Muscle layer of duodenum (tissue), 2 donors: ENCODE measurements around the gene ANO8.
A peak's percentile ranks its signal among the peaks of the same experiment; 100 is the strongest.

Source experiments
- H3K27ac ChIP-seq: one replicate; pipeline ENCODE4 v1.7.0; 2013; ENCODE audit warnings: mild to moderate bottlenecking, low read length
- H3K27me3 ChIP-seq: one replicate; pipeline ENCODE4 v1.7.0; 2013; ENCODE audit warnings: low read depth, mild to moderate bottlenecking, control low read depth, low read length
- H3K36me3 ChIP-seq, 2 donors: one replicate each; pipeline ENCODE4 v1.7.0; 2013; ENCODE audit warnings: low read length in 2 of 2, control low read depth in 1 of 2, mild to moderate bottlenecking in 1 of 2; ENCODE audit not compliant: insufficient read depth in 2 of 2, control insufficient read depth in 1 of 2
- H3K4me1 ChIP-seq, 2 donors: one replicate each; pipeline ENCODE4 v1.7.0; 2013; ENCODE audit warnings: low read length in 2 of 2, mild to moderate bottlenecking in 2 of 2, control low read depth in 1 of 2, moderate library complexity in 1 of 2; ENCODE audit not compliant: insufficient read depth in 2 of 2, control insufficient read depth in 1 of 2
- H3K4me3 ChIP-seq, 2 donors: one replicate each; pipeline ENCODE4 v1.7.0; 2013; ENCODE audit warnings: low read length in 2 of 2, low read depth in 1 of 2, mild to moderate bottlenecking in 1 of 2
- H3K9me3 ChIP-seq, 2 donors: one replicate each; pipeline ENCODE4 v1.7.0; 2013; ENCODE audit warnings: low read length in 2 of 2, control low read depth in 1 of 2, mild to moderate bottlenecking in 1 of 2; ENCODE audit not compliant: control insufficient read depth in 1 of 2
- donor health status: healthy.

ANO8 gene

DNA sequence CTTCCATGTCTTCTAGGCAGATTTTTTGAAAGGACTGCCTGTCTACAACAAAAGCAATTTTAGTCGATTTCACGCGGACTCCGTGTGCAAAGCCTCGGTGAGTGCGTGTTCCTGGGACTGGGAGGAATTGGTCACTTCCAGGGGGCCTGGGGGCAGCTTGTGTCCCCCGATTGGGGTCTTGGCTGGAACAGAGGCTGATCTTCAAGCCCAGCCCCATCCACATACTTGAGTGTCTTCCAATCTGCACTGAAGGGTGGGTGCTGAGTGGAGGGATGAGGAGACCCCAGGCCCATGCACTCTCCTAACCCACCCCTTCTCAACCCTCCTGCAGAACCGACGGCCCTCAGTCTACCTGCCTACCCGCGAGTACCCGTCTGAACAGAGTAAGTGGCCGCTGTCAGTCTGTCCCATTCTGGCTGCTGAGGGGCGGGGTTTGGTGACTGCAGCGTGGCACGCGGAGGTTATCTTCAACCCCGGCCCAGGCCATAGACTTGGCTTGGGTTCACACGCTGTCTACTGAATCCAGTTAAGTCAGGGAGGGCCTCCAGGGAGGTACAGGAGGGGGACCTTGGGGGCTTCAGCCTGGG is 20.6 kb downstream of the ANO8 start:
- Histone ChIP-seq H3K36me3 (peaks cover 8 to 32% of the 10 kb centered on the region in 2 donors), H3K27ac (no peak overlapping the region), H3K4me3 (no peak overlapping the region), H3K27me3 (no peaks in the 10 kb centered on the region), H3K4me1 (peaks cover 10 to 18% of the 10 kb centered on the region in 2 donors), H3K9me3 (no peaks in the 10 kb centered on the region)

DNA sequence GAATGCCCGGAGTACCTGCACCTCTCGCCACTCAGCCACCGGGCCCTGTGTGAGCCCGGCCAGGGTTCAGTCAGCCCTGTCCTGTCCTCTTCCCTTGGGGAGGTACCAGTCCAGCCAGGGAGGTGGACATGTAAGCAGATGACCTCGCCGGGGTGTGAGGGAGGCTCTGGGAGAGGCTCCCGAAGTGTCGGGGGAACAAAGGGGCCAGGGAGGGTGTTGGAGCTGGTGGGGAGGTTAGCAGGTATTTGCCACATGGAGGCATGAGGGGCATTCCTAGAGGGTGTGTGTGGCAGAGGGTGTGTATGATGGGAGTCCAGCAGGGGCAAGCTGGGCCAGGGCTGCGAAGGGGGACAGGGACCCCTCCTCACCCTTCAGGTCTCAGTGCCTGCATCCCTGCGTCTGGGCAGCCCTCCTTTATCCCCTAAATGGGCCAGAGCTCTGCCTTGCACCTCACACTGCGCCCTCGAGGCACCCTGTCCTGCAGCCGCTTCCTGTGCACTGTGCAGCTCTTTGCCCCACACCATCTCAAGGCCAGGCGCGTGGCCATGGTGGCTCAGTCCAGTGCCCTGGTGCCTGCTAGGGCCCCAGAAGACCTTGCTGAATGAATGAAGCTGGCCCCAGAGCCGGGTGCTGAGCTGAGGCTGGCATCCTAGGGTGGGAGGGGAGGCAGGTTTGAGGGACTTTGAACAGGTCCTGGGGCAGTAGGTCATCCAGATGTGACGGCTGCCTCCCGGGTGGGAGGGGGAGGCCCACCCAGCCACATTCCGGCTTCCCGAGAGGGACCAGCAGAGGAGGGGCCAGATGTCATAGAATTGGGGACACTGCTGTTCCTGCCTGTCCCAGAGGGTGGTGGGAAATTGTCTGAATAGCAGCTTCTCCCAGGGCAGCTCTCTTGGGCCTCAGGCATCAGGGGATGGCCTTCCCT is 22.2 kb downstream of the ANO8 start:
- no peak overlapping the region for H3K4me3 ChIP-seq
- peaks cover 8 to 28% of the 10 kb centered on the region in 2 donors for H3K36me3 ChIP-seq
- H3K4me1 ChIP-seq = peaks cover 10 to 18% of the 10 kb centered on the region in 2 donors
- H3K9me3 ChIP-seq = no peaks in the 10 kb centered on the region
- no peak overlapping the region for H3K27ac ChIP-seq
- no peaks in the 10 kb centered on the region for H3K27me3 ChIP-seq

GRCh38 chr19:17311455-17312188 is 23.0 kb downstream of the ANO8 start:
- no peak overlapping the region for H3K4me3 ChIP-seq
- no peak overlapping the region for H3K27ac ChIP-seq
- H3K36me3 ChIP-seq = peaks cover 8 to 28% of the 10 kb centered on the region in 2 donors
- H3K4me1 ChIP-seq = peaks cover 10 to 20% of the 10 kb centered on the region in 2 donors
- H3K27me3 ChIP-seq = no peaks in the 10 kb centered on the region
- H3K9me3 ChIP-seq = no peaks in the 10 kb centered on the region

DNA sequence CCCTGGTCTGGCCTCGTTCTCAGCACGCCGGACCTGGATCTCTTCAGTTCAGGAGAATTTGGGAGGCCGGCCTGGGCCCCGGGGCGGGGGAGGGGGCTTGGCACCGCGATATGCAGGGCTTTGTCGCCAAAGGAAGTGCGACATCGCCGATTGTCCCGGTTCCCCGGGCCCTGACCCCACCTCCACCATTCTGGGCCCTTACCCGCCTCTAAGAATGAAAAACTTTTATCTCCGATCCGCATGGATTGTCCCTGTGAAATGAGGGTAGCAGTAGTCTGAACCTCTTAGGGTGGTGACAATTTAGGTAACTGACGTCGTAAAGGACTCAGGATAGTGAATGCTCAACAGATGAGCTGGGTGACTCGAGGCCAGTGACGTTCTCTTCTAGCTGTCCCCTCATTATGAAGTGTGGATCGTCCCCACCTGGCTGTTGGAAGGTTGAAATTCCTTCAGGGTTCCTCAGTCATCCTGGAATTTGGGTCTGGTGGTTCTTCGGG is 24.6 kb downstream of the ANO8 start:
- Histone ChIP-seq H3K36me3 (peaks cover 8 to 20% of the 10 kb centered on the region in 2 donors), H3K4me1 (peaks cover 16 to 32% of the 10 kb centered on the region in 2 donors), H3K4me3 (peak overlapping the region; percentile 85 to 89), H3K9me3 (no peaks in the 10 kb centered on the region), H3K27me3 (no peaks in the 10 kb centered on the region), H3K27ac (peak overlapping the region; percentile 56)

- Histone ChIP-seq H3K9me3 (no peaks in the 10 kb centered on the region), H3K27ac (peak within 1 kb of the TSS; percentile 56), H3K36me3 (peaks cover 4 to 16% of the 10 kb centered on the region in 2 donors), H3K4me3 (peak within 1 kb of the TSS; percentile 85 to 89), H3K4me1 (peaks cover 16 to 38% of the 10 kb centered on the region in 2 donors), H3K27me3 (no peaks in the 10 kb centered on the region)
Observed at GRCh38 chr19:17309198-17309964, 25.3 kb downstream of the ANO8 start, which contains the start of gene DDA1. TSS of gene DDA1 (plus strand) at chr19:17309563. CDS start at chr19:17309655, 92 bp downstream.

- H3K9me3 ChIP-seq = no peaks in the 10 kb centered on the region
- H3K27ac ChIP-seq = no peak overlapping the region
- H3K36me3 ChIP-seq = peaks cover 0 to 7% of the 10 kb centered on the region in 2 donors
- peaks cover 16 to 49% of the 10 kb centered on the region in 2 donors for H3K4me1 ChIP-seq
- H3K27me3 ChIP-seq = no peaks in the 10 kb centered on the region
- no peak overlapping the region for H3K4me3 ChIP-seq
Observed at GRCh38 chr19:17307876-17308377, 26.7 kb downstream of the ANO8 start.

- Histone ChIP-seq H3K27me3 (no peaks in the 10 kb centered on the region), H3K36me3 (no peaks in the 10 kb centered on the region), H3K4me3 (peak overlapping the region; percentile 72 to 92), H3K27ac (peak overlapping the region; percentile 88), H3K4me1 (peaks cover 22 to 49% of the 10 kb centered on the region in 2 donors), H3K9me3 (no peaks in the 10 kb centered on the region)
Observed at GRCh38 chr19:17306285-17306714, 28.4 kb downstream of the ANO8 start.

DNA sequence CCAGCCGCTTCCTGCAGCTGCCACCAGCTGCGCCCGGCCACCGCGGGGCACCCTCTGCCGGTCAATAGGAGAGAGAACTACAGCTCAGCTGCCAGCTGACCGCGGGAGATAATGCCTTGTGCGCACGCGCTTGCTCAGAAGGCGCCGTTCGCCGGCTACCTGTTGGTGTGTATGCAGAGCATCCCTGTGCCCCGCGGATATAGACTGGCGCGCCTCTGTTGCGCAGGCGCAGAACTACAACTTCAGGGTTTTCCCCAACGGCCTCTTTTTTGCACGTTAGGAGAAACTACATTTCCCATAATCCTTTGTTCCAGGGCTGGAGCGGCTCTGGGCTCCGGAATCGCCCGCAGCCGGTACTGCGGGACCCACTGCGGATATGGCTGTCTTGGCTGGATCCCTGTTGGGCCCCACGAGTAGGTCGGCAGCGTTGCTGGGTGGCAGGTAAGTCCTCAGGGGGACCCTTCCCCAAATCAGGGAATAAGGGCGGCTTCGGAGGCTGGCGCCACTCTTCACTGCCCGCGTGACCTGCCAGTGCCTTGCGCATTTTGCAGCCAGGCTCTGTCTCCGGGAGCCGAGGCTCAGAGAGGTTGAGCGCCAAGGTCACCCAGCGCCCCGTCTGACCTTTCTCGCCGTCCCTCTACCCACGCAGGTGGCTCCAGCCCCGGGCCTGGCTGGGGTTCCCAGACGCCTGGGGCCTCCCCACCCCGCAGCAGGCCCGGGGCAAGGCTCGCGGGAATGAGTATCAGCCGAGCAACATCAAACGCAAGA is 29.0 kb downstream of the ANO8 start, which contains the start of gene MRPL34:
Gene MRPL34 (plus strand): TSS at position 356 of the 768 bp plus-strand sequence. CDS start 21 bp downstream, at position 377.
- peaks cover 21 to 49% of the 10 kb centered on the region in 2 donors for H3K4me1 ChIP-seq
- peak within 1 kb of the TSS; percentile 88 for H3K27ac ChIP-seq
- peak within 1 kb of the TSS; percentile 72 to 92 for H3K4me3 ChIP-seq
- no peaks in the 10 kb centered on the region for H3K27me3 ChIP-seq
- H3K36me3 ChIP-seq = no peaks in the 10 kb centered on the region
- H3K9me3 ChIP-seq = no peaks in the 10 kb centered on the region

GRCh38 chr19:17305216-17305516 is 29.5 kb downstream of the ANO8 start:
- Histone ChIP-seq H3K4me3 (peak overlapping the region; percentile 72 to 92), H3K4me1 (peaks cover 15 to 44% of the 10 kb centered on the region in 2 donors), H3K36me3 (no peaks in the 10 kb centered on the region), H3K9me3 (no peaks in the 10 kb centered on the region), H3K27ac (peak overlapping the region; percentile 88), H3K27me3 (no peaks in the 10 kb centered on the region)
